ENCODE measurements around the gene LRP1B.

The LRP1B gene

GRCh38 chr2:141557329-141558095 is 573.3 kb downstream of the LRP1B start:
- DNase-seq, result no peak

GRCh38 chr2:141555876-141556470 is 574.8 kb downstream of the LRP1B start:
- DNase-seq, result no peak

- no peak for DNase-seq
These were observed 576.0 kb downstream of the LRP1B start for GRCh38 chr2:141554810-141555209.

GRCh38 chr2:141534666-141535362 is 596.0 kb downstream of the LRP1B start:
- DNase-seq, result no peak

GRCh38 chr2:141529659-141530058 is 601.2 kb downstream of the LRP1B start:
- DNase-seq, result no peak

GRCh38 chr2:141528990-141529389 is 601.8 kb downstream of the LRP1B start:
- DNase-seq, result no peak

GRCh38 chr2:141526760-141527159 is 604.1 kb downstream of the LRP1B start:
- DNase-seq, result no peak

- DNase-seq, result no peak
These were observed 606.0 kb downstream of the LRP1B start for GRCh38 chr2:141524777-141525176.

GRCh38 chr2:141523199-141523598 is 607.6 kb downstream of the LRP1B start:
- DNase-seq, result no peak

GRCh38 chr2:141522702-141523101 is 608.1 kb downstream of the LRP1B start:
- DNase-seq, result no peak

GRCh38 chr2:141522048-141522447 is 608.8 kb downstream of the LRP1B start:
- DNase-seq, result no peak

GRCh38 chr2:141519906-141520305 is 610.9 kb downstream of the LRP1B start:
- DNase-seq, result no peak

- DNase-seq, result no peak
These were observed 612.9 kb downstream of the LRP1B start for GRCh38 chr2:141517852-141518421.

GRCh38 chr2:141517180-141517851 is 613.5 kb downstream of the LRP1B start:
- DNase-seq, result no peak

- no peak for DNase-seq
These were observed 614.9 kb downstream of the LRP1B start for GRCh38 chr2:141515931-141516330.

- DNase-seq, result no peak
These were observed 617.0 kb downstream of the LRP1B start for GRCh38 chr2:141513853-141514252.

- DNase-seq, result no peak
These were observed 621.8 kb downstream of the LRP1B start for GRCh38 chr2:141508806-141509595.

GRCh38 chr2:141508086-141508752 is 622.6 kb downstream of the LRP1B start:
- DNase-seq, result no peak

- no peak for DNase-seq
These were observed 624.7 kb downstream of the LRP1B start for GRCh38 chr2:141506135-141506534.

GRCh38 chr2:141501752-141502151 is 629.1 kb downstream of the LRP1B start:
- DNase-seq, result no peak

GRCh38 chr2:141499123-141499522 is 631.7 kb downstream of the LRP1B start:
- no peak for DNase-seq

GRCh38 chr2:141498561-141498960 is 632.3 kb downstream of the LRP1B start:
- DNase-seq, result no peak

Measured in activated T-cell treated with anti-CD3 and anti-CD28 coated beads, Interleukin-2, amount 50 U/mL, for 48 hours (primary cell).